ENCODE measurements around the gene CDKL5.

Gene CDKL5

DNA sequence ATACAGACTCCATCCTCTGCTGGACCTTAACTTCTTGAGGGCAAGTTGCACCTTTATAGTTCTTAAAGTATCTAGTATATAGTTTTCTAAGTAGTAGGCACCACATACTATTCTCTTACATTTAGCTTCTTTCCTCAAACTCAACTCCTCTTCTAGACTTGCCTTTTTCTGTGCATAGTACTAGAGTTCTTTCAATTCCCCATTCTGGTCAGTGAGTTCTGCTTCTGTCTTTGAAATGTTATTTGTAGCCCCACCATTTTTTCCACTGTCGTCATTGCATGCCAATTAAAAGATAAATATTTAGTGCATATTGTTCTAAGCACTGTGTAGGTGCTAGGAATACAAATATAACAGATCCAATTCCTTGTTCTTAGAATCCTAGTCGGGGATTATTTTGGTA is 31.6 kb downstream of the CDKL5 start:
- DNase-seq (ENCODE audit: low read depth), result no peak

DNA sequence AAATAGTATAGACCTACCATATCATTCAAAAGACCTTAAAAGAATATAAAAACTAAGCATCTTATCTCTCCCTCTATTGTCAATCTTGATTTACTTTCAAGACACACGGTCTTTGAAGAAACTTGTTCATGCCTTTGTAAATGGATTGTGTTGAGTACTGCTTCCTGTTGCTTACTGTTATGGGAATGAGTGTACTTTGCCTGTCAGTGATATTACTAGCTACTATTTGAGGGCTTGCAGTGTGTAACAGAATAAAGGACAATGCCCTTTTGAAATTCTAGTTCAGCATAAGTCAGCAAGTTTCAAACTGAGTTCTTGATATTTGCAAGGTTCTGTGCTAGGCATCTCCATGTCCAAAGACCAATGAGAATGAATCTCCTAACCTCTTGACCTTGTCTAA is 36.0 kb downstream of the CDKL5 start:
- no peak for DNase-seq (ENCODE audit: low read depth)

DNA sequence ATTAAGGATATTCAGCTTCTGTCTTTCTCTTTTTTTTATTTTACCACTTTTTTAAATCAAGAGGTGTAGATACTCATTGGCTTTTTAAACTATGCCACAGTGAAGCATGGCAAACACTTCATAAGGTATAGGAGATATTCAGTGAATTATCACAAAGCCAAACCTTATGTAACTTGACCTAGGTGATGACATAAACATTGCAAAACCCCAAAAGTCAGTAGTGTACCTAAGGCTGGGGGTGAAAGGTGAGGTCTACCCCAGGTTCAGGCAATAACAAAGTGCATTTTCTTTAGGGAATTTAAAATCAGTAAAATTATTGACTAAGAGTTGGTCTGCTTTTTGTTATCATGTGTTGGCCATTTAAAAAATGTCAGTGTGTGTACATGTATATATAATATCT is 39.1 kb downstream of the CDKL5 start:
- DNase-seq (ENCODE audit: low read depth), result no peak

DNA sequence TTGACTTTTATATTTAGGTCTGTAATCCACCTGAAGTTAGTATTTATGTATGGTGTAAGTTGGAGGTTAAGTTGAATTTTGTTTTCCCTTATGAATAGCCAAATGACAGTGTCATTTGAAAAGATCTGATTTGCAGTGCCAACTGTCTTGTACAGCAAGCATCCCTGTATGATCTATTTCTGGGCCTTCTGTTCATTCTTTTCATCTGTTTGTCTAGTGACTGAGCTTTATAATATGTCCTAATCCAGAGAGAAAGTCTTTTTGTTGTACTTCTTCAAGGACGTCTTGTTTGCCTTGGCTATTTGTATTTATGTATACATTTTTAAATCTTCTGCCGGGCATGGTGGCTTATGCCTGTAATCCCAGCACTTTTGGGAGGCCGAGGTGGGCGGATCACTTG is 39.6 kb downstream of the CDKL5 start:
- no peak for DNase-seq (ENCODE audit: low read depth)

DNA sequence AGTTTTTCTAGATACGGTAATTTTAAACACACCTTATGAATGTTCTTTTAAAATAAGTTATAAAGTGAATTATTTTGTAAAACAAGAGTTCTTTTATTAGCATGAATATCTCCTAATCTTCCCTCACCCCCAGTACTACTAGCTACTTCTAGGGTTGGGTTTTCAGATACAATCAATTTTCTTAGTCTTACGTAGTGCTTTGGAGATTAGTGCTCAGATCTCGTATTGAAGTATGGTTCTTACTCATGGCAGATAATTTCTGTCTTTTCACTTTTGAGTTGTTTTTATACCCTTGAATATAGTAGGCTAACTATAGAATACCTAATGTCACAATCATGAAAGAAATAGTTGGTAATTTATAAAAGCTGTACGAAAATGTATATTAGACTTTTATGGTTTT is 43.2 kb downstream of the CDKL5 start:
- no peak for DNase-seq (ENCODE audit: low read depth)

DNA sequence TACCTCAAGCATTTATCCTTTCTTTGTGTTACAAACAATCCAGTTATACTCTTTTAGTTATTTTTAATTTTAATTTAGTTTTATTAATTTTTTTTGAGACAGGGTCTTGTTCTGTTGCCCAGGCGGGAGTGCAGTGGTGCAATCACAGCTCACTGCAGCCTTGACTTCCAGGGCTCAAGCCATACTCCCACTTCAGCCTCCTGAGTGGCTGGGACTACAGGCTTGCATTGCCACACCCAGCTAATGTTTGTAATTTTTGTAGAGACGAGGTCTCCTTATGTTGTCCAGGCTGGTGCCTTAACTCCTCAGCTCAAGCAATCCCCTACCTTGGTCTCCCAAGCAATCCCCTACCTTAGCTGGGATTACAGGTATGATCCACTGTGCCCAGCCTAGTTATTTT is 45.9 kb downstream of the CDKL5 start:
- no peak for DNase-seq (ENCODE audit: low read depth)

DNA sequence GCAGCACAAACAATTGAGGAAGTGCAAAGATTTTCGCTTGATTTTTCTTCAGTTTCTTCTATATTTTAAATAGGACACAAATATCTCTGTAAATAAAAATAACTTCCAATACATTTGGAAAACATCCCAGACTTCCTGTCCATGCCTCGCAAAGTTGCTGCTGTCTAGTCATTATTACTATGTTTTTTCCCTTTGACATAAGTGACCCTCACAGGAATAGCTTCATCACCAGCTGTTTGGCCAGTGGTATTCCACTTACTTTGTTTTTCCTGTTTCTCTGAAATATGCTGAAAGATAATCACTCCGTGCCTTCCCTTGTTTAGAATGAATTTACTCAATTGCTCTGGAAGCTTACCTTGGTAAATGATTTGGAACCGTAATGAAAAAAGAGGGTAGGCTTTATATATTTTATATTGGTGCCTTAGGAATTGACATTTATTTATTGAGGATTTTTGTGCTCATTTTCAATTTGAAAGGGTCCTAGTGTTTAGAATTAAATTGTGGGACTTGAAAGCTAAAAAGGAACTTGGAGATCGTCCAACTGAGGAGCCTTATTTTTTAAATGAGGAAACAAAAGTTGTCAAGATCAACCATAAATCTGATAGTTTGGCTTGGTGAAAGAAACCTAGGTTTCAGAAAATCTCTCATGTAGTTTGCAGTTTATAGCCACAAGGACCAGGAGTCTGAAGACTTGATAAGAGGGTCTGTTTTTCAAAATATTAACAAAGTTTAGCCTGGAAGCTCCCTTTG is 65.6 kb downstream of the CDKL5 start:
- no peak for DNase-seq (ENCODE audit: low read depth)

DNA sequence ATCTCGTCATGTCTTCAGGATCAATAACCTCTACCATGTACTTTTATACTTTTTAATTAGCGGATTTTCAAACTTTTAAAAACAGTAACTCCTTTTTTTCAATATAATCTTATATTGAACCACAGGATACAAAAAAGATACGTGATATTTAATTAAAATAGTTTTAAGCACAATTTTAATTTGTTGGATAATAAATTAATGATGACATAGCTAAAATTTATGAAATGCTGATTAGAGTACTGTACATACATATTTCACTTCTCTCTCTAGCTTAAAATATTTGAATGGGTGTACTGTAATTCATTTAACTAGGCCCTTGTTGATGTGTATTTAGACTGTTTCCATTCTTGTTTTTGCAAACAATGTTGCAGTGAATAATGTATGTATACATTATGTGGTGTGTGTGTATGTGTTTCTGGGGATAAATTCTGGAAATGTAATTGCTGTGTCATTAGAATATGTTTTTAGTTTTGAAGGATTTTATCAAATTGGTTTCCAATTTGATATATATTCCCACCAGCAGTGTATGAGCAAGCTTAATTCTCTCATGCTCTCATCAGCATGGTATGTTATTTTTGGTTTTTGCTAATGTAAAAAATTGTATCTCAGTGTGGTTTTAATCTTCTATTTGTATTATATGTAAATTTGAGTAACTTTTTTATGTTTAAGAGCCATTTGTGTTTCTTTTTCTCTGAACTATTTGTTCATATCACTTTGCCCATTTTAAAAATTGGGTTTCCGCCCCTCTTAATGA is 66.4 kb downstream of the CDKL5 start:
- DNase-seq (ENCODE audit: low read depth), result no peak

DNA sequence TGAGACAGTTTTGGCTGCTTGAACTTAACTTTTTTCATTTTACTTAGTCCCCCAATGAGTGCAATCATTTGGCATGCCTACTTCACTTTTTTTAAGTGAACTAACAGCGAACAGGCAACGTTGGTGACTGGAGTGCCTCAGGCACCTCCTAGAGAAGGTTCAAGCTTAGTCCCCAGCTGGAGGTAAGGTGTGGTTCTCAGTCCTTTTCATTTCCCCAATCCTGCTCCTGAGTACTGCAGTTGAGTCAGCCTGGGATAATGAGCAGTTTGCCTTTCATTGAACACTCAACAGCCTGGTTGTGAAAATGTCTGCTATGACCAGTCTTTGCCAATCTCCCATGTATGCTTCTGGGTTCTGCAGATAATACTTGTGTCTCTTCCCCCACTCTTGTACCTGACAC is 109.5 kb downstream of the CDKL5 start:
- DNase-seq (ENCODE audit: low read depth), result no peak

DNA sequence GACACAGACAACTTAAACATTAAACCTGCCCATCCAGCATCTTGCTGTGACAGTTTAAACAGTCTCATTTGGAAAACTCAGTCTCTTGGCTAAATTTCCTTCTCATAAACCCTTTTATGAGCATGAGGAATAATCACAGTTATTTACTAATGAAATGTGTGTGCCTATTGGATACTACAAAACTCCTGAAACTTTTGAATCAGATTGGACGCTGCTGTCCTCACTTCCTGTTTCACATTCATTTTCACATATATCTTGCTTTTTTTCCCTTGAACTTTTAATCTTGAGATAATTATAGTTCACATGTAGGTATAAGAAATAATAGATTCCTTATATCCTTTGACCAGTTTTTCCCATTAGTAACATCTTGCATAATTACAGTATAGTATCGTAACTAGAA is 111.7 kb downstream of the CDKL5 start:
- no peak for DNase-seq (ENCODE audit: low read depth)

DNA sequence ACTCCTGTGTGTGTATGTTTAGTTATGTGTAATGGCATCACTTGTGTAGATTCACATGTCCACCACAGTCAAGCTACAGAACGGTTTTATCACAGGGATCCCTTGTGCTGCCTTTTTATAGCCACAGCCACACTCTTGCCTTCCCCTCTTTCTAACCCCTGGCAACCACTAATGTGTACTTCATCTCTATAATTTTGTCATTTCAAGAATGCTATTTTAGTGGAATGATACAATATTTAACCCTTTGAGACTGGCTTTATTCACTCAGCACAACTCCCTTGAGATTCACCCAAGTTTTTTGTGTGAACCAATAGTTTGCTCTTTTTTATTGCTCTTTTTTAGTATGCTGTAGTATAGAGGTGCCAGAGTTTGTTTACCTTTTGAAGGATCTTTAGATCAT is 112.1 kb downstream of the CDKL5 start:
- no peak for DNase-seq (ENCODE audit: low read depth)

DNA sequence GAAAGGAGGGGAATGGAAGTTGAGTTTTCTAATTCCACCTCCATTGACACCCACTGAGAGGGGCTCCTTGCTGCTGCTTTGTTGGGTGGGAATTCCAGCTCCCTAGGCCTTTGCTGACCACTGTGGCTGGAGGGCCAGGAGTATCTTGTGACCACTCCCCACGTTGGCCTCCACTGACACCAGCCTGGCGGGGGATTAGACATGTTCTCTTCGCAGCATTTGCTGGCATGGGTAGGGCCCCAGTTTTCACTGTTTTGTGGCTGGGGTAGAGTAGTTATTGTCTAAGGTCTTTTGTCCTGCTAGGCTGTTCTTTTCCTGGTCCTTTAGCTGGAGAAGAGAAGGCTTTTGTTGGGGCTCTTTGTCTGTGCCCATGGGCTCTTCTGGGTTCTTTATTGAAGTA is 116.7 kb downstream of the CDKL5 start:
- no peak for DNase-seq (ENCODE audit: low read depth)

DNA sequence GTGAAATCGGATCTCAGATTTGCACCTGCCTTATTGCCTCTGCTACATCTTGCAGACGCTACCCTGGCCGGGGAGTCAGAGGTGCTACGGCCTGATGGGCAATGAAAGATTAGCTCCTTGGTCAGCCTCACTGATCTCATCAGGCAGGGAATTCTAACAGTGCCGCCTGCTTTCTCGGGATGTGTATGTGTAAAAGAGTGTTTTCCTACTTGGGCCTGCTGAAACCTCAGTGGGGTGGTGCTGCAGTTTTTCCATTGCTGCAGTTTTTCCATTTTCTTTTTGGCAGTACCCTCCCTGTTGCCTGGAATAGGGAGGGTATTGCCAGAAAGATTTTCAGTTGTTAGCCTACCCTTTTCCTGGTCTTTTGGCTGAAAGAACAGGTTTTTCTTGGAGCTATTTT is 117.5 kb downstream of the CDKL5 start:
- DNase-seq (ENCODE audit: low read depth), result no peak

DNA sequence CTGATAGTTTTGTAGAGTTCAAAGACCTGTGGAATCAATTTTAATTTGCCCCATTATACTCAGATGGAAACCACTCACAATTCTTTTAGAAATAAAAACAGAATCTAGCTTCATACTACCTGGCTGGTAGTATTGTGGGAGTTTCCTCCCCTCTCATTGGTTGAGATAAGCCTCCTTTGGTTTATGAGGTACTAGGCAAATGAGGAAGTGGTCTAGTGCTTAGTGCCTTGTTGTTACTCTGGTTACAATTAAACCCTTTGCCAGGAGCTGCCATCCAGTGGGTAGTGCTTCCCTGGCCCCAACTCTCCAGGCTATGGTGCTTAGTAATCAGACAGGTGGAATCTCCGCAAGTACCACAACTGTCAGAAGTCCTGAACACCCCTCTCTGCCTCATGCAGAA is 118.3 kb downstream of the CDKL5 start:
- DNase-seq (ENCODE audit: low read depth), result no peak

DNA sequence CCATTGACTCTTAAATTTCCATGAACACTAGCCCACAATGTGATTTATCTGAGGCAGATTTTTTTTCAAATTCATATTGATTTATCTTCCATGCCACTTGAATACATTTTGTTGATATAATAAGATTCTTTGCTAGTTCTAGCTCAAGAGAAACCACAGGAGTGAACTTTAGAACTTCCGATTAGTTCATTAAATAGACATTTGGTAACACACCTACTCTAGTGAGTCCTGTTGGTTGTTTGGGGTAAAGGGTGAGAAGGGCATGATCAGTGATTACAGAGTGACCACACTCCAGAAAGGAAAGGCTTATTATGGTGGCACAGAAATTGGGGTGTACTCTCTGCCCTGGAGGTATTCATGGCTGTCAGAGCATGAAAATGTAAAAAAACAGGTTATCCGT is 120.4 kb downstream of the CDKL5 start:
- no peak for DNase-seq (ENCODE audit: low read depth)

DNA sequence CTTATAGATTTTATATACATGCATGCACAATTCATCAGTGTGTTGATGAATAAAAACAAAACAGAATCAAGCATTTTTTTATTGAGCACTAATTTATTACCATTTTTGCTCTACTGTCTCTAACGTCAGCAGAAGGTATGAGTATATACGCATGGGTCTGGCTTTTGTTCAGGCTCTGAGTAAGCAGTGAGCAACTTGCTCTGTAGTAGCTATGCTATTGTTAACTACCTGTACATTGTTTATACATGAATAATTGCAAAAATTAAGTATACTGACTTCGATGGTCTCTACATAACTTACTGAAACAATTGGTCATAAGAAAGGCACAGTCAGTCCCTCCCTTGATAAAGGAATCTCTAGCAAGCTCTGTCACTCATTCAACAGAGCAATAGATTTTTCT is 123.6 kb downstream of the CDKL5 start:
- DNase-seq (ENCODE audit: low read depth), result no peak

DNA sequence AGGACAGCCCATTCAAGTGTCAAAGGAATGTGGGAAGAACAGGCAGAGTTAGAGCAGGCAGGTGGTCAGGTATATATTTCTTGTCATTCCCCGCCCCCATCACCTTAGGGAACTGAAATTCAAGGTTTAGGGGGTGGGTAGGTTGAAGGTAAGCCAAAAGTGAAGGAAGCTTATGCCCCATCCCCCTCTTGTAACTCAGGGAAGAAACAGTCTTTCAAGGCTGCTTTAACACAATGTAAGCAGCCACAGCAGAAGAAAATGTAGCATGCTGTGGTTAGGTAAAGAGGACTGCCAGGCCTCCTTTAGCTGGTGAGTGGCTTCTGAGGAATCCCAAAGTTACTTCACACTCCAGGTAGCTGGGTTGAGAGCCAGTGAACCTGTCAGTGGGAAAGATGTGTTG is 124.2 kb downstream of the CDKL5 start:
- no peak for DNase-seq (ENCODE audit: low read depth)

DNA sequence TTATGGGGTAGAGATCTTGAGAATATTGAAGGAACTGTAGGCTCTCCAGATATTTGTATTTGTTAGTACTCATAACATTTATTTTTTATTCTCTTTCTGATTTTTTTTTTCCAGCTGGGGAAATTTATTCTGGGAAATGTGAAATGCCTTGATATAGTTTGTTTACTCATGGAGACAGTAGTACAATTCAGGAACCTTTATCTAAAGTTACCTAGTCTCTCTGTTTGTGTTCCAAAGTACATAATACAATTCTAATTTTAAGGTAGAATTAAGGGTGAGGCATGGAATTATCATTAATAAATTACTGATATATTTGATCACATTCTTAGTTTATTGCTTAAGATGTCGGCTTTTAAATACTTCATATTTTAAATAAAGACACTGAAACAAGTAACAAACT is 132.5 kb downstream of the CDKL5 start:
- DNase-seq (ENCODE audit: low read depth), result no peak

DNA sequence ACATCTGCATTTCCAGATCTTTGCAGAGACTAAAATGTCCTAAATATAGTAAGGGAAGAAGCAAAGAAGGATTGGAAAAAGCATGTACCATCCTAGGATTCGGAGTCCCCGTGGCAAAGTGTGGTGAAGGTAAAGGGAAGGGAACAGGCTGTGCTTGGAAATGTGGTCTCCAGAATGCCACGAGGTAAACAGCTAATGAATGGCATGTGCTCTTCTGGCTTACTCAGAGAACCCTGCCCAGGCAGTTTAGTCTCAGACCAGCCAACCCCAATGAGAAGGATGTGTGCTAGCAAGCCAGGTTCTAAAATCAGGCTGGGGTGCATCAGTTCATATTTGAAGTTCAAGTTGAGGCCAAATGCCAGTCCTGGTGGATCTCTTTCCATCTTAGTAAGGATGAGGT is 133.4 kb downstream of the CDKL5 start:
- no peak for DNase-seq (ENCODE audit: low read depth)

DNA sequence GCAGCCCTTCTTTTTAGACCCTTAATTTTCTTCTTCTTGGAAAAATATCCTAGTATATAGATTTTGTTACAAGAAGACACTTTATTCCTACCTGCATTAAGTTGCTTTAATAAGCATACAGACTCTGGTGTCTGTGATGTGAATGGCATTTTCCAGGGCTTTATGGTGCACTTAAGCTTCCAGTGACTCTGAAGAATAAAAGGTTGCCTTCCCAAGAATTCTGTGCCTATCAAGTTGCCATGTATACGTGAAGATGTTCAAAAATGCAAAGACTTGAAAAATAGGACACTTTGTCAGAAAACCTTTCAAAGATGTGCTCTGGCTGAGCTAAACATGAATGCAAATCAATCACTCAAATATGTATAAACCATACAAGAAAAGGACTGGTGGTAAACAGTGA is 135.6 kb downstream of the CDKL5 start:
- no peak for DNase-seq (ENCODE audit: low read depth)

DNA sequence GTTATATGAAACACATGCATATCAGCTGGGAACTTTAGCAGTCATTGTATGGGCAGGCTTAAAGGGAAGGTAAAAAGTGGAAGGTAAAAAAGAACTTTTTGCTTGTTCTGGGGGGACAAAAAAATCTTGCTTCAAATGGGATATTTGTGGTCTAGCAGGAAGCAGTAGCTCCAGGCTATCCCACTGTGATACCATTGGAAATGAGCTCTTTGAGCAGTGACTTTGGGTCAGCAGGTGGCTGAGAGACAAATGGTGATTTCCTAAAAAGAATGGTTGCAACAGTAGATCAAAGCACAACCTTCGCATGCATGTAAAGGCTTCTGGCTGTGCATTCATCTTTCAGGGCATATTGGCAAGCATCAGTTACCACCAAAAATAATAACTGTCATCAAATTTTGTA is 140.3 kb downstream of the CDKL5 start:
- DNase-seq (ENCODE audit: low read depth), result no peak

DNA sequence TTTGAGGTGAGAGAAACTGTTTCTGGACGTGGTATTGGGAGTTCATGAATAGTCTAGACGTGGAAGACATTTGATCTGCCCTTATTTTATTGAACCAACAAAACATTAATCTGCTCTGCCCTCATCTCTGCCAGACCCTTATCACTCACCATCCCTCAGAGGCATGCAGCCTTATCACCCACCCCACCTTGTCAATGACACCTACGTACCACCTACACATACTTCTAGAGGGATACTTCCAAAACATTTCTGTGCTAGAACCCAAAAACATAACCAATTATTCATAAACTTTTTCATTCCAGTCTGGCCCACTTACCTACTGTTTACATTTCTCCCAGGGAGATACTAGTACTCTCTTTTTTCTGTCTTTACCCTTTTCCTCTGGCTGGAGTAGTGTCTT is 141.3 kb downstream of the CDKL5 start:
- no peak for DNase-seq (ENCODE audit: low read depth)

DNA sequence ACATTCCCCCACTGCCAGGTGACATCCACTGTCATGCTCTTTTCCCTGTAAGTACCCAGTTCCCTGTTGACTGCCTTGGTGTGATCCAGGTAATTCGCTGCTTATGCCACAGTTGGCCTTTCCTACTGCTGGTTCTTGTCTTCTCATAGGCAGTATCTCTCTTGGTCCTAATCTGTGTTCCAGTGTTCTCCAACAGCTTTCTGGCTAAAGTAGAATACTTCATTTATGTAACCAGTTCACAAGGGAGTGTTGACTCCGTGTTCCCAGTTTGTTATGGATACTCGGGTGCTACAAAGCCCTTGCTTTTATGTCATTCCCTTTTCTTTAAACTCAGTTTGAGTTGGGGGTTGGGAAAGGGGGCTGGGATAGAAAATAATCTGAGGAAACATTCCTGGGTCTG is 148.1 kb downstream of the CDKL5 start:
- DNase-seq (ENCODE audit: low read depth), result no peak

DNA sequence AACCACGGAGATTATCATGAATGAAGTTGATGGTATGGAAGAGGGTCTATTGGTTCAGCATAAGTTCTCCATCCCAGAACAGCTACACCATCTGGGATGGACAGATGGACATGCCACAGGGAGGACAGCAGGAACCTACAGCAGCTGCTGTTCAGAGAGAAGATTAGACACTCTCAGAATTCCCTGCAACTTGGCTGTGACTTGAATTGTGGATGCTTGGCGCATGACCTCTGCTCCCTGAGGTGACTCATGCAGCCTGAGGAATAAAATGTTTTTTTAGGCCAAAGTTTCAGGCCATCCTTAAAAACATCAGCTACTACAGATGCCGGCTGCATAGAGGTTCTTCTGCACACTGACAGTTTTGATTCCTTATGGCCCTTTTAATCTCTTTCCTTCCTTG is 149.2 kb downstream of the CDKL5 start:
- DNase-seq (ENCODE audit: low read depth), result no peak
